ENCODE results near the gene SALL4.
"Not testable (repeated sequence)": the region's sequence is repeated elsewhere in the genome, so short reads cannot be mapped to it uniquely, and the experiment has no call there.

Gene SALL4

GRCh38 chr20:51740308-51740707 lies 62.0 kb downstream of the SALL4 start:
- in situ Hi-C loops (cut with HindIII; ENCODE audit: low sequenced_read_pairs) = not testable (repeated sequence)

- in situ Hi-C loops (cut with HindIII; ENCODE audit: low sequenced_read_pairs) = loop anchor here (5.0 kb wide), 1 partner anchor 58 kb away; no protein-coding TSS in a partner anchor
Observed at GRCh38 chr20:51739722-51740249, 62.5 kb downstream of the SALL4 start.

- in situ Hi-C loops (cut with HindIII; ENCODE audit: low sequenced_read_pairs) = loop anchor here (5.0 kb wide), 1 partner anchor 58 kb away; no protein-coding TSS in a partner anchor
Observed at GRCh38 chr20:51738877-51739447, 63.4 kb downstream of the SALL4 start.

- in situ Hi-C loops (cut with HindIII; ENCODE audit: low sequenced_read_pairs) = loop anchor here (5.0 kb wide), 1 partner anchor 59 kb away; no protein-coding TSS in a partner anchor
Observed at GRCh38 chr20:51738261-51738660, 64.1 kb downstream of the SALL4 start.

GRCh38 chr20:51736947-51737346 lies 65.4 kb downstream of the SALL4 start:
- in situ Hi-C loops (cut with HindIII; ENCODE audit: low sequenced_read_pairs) = loop anchor here (5.0 kb wide), 1 partner anchor 60 kb away; no protein-coding TSS in a partner anchor

GRCh38 chr20:51735728-51736600 lies 66.4 kb downstream of the SALL4 start:
- in situ Hi-C loops (cut with HindIII; ENCODE audit: low sequenced_read_pairs) = loop anchor here (5.0 kb wide), 1 partner anchor 61 kb away; no protein-coding TSS in a partner anchor

- in situ Hi-C loops (cut with HindIII; ENCODE audit: low sequenced_read_pairs) = loop anchor here (5.0 kb wide), 1 partner anchor 62 kb away; no protein-coding TSS in a partner anchor
Observed at GRCh38 chr20:51734876-51735720, 67.2 kb downstream of the SALL4 start.

- in situ Hi-C loops (cut with HindIII; ENCODE audit: low sequenced_read_pairs) = no loop called here
Observed at GRCh38 chr20:51733070-51733469, 69.3 kb downstream of the SALL4 start.
